Measurements from ENCODE around the gene TMEM141. TPM values are rescaled to one million over a fixed set of nuclear protein-coding genes. Genes with fewer than 3 reads are reported as not detected.

The TMEM141 gene
- total RNA-seq, 2 donors from 2014 or later: 123 to 148 TPM

GRCh38 chr9:136805207-136805740 lies 14.1 kb downstream of the TMEM141 start:
- Histone ChIP-seq H3K36me3 (peaks cover 4% of the 10 kb centered on the region), H3K27me3 (no peaks in the 10 kb centered on the region), H3K4me3 (no peak overlapping the region), H3K27ac (no peak overlapping the region), H3K9me3 (no peaks in the 10 kb centered on the region), H3K4me1 (peaks cover 0 to 47% of the 10 kb centered on the region in 2 donors)
- TF ChIP-seq CTCF (IDR thresholded peaks at IDR 0.05): no peak
- DNase-seq (ENCODE audit: low spot score): no peak

- no peaks in the 10 kb centered on the region for H3K27me3 ChIP-seq
- no peak for TF ChIP-seq CTCF (IDR thresholded peaks at IDR 0.05)
- H3K27ac ChIP-seq: no peak overlapping the region
- no peaks in the 10 kb centered on the region for H3K9me3 ChIP-seq
- H3K4me3 ChIP-seq: no peak overlapping the region
- DNase-seq (ENCODE audit: low spot score): no peak
- H3K36me3 ChIP-seq: peaks cover 4% of the 10 kb centered on the region
- H3K4me1 ChIP-seq: peaks cover 0 to 47% of the 10 kb centered on the region in 2 donors
These were observed 14.9 kb downstream of the TMEM141 start for GRCh38 chr9:136806067-136806466.

- peaks cover 4% of the 10 kb centered on the region for H3K36me3 ChIP-seq
- DNase-seq (ENCODE audit: low spot score): no peak
- peak overlapping the region; percentile 54 to 94 for H3K4me3 ChIP-seq
- peaks cover 0 to 43% of the 10 kb centered on the region in 2 donors for H3K4me1 ChIP-seq
- no peak for TF ChIP-seq CTCF (IDR thresholded peaks at IDR 0.05)
- peak overlapping the region; percentile 88 to 89 for H3K27ac ChIP-seq
- no peaks in the 10 kb centered on the region for H3K9me3 ChIP-seq
- H3K27me3 ChIP-seq: no peaks in the 10 kb centered on the region
These were observed 15.6 kb downstream of the TMEM141 start for GRCh38 chr9:136806631-136807201.

GRCh38 chr9:136807281-136808074 lies 16.3 kb downstream of the TMEM141 start, which contains the start of gene RABL6:
RABL6 (plus strand) TSS chr9:136807948; CDS start chr9:136808197, 249 bp downstream.
- no peaks in the 10 kb centered on the region for H3K9me3 ChIP-seq
- H3K4me3 ChIP-seq: peak within 1 kb of the TSS; percentile 89 to 94
- no peak for TF ChIP-seq CTCF (IDR thresholded peaks at IDR 0.05)
- H3K27me3 ChIP-seq: no peaks in the 10 kb centered on the region
- H3K27ac ChIP-seq: peak within 1 kb of the TSS; percentile 88 to 89
- DNase-seq (ENCODE audit: low spot score): peak; percentile 77
- H3K36me3 ChIP-seq: peaks cover 4% of the 10 kb centered on the region
- peaks cover 0 to 43% of the 10 kb centered on the region in 2 donors for H3K4me1 ChIP-seq

- H3K4me1 ChIP-seq: peaks cover 0 to 43% of the 10 kb centered on the region in 2 donors
- H3K4me3 ChIP-seq: peak overlapping the region; percentile 89 to 94
- peaks cover 4% of the 10 kb centered on the region for H3K36me3 ChIP-seq
- peak overlapping the region; percentile 77 to 88 for H3K27ac ChIP-seq
- no peaks in the 10 kb centered on the region for H3K9me3 ChIP-seq
- no peak for DNase-seq (ENCODE audit: low spot score)
- H3K27me3 ChIP-seq: no peaks in the 10 kb centered on the region
- peak in 1 of 2 donors; percentile 19 for TF ChIP-seq CTCF (IDR thresholded peaks at IDR 0.05)
These were observed 17.1 kb downstream of the TMEM141 start for GRCh38 chr9:136808075-136808805.

All from right atrium auricular region (tissue), 2 donors.